ENCODE measurements around the gene FRMD4B.

- TF ChIP-seq CTCF (conservative IDR thresholded peaks at IDR 0.05 in 1 of 2, IDR thresholded peaks at IDR 0.05 in 1 of 2; ENCODE audit: low read depth in 1 of 2, low read length in 2 of 2) (no peak), EZH2 (IDR thresholded peaks at IDR 0.05; ENCODE audit: low read length, missing control alignments) (no peak)
These were observed 175.7 kb downstream of the FRMD4B start for GRCh38 chr3:69210068-69210730.
